Activated naive CD4-positive, alpha-beta T cell treated with anti-CD3 and anti-CD28 coated beads, Interleukin-2, amount 50 U/mL, for 16 hours (primary cell): ENCODE results near the gene IQCB1.
"Not testable (repeated sequence)": the region's sequence is repeated elsewhere in the genome, so short reads cannot be mapped to it uniquely, and the experiment has no call there.

ENCODE experiments used
- DNase-seq: peaks from one replicate; pipeline ENCODE4 v3.0.0-alpha.2; 2020

The IQCB1 gene

GRCh38 chr3:121800906-121801305, 34.0 kb downstream of the IQCB1 start:
- DNase-seq: no peak

- DNase-seq: no peak
Measured at GRCh38 chr3:121796970-121797369, 37.9 kb downstream of the IQCB1 start.

GRCh38 chr3:121794264-121794983, 40.4 kb downstream of the IQCB1 start:
- DNase-seq: no peak

- no peak for DNase-seq
Measured at GRCh38 chr3:121793078-121793477, 41.8 kb downstream of the IQCB1 start.

- DNase-seq: no peak
Measured at GRCh38 chr3:121786485-121786884, 48.4 kb downstream of the IQCB1 start.

GRCh38 chr3:121782784-121783183, 52.1 kb downstream of the IQCB1 start:
- not testable (repeated sequence) for DNase-seq

GRCh38 chr3:121781611-121782010, 53.2 kb downstream of the IQCB1 start:
- DNase-seq: no peak

GRCh38 chr3:121775095-121775494, 59.8 kb downstream of the IQCB1 start:
- DNase-seq: not testable (repeated sequence)

GRCh38 chr3:121769246-121769645, 65.6 kb downstream of the IQCB1 start:
- DNase-seq: no peak

GRCh38 chr3:121768452-121768851, 66.4 kb downstream of the IQCB1 start:
- no peak for DNase-seq

- DNase-seq: no peak
Measured at GRCh38 chr3:121759541-121760202, 75.2 kb downstream of the IQCB1 start.

GRCh38 chr3:121758727-121759450, 76.0 kb downstream of the IQCB1 start:
- DNase-seq: no peak

GRCh38 chr3:121757812-121758545, 76.9 kb downstream of the IQCB1 start:
- DNase-seq: no peak

GRCh38 chr3:121757087-121757811, 77.6 kb downstream of the IQCB1 start:
- no peak for DNase-seq

GRCh38 chr3:121752772-121753171, 82.1 kb downstream of the IQCB1 start:
- DNase-seq: no peak

GRCh38 chr3:121752261-121752660, 82.6 kb downstream of the IQCB1 start:
- no peak for DNase-seq

GRCh38 chr3:121750087-121750415, 84.8 kb downstream of the IQCB1 start:
- no peak for DNase-seq

- DNase-seq: peak; percentile 91
Measured at GRCh38 chr3:121749276-121750086, 85.4 kb downstream of the IQCB1 start, which contains the start of gene GOLGB1. Gene GOLGB1, minus strand, starts transcription at chr3:121749741. Its CDS starts 18,770 bp downstream, at chr3:121730971.

- no peak for DNase-seq
Measured at GRCh38 chr3:121748680-121749275, 86.1 kb downstream of the IQCB1 start.

- DNase-seq: no peak
Measured at GRCh38 chr3:121747976-121748375, 86.9 kb downstream of the IQCB1 start.

- DNase-seq: not testable (repeated sequence)
Measured at GRCh38 chr3:121743106-121743505, 91.8 kb downstream of the IQCB1 start.
